Astrocyte (in vitro differentiated cells and primary cell): Measurements from ENCODE around the gene ZSCAN16.

Experiments used
- CTCF ChIP-seq: IDR thresholded peaks from 2 replicates; pipeline ENCODE4 v1.5.1; 2011; ENCODE audit warnings: low read depth, mild to moderate bottlenecking, inconsistent platforms, low read length, moderate library complexity; ENCODE audit not compliant: insufficient read depth
- EZH2 ChIP-seq: IDR thresholded peaks from 2 replicates; pipeline ENCODE4 v1.6.1; 2012; ENCODE audit warnings: mild to moderate bottlenecking, low read length, inconsistent platforms; ENCODE audit not compliant: insufficient read depth

GRCh38 chr6:28158318-28158717, 33.9 kb downstream of the ZSCAN16 start:
- TF ChIP-seq CTCF (no peak), EZH2 (no peak)
